HUES64 (cell line): ENCODE measurements around the gene DLGAP3.
A peak's percentile ranks its signal among the peaks of the same experiment; 100 is the strongest.

ENCODE experiments used
- H3K27ac ChIP-seq: 2 replicates; pipeline ENCODE4 v1.7.0; 2013; ENCODE audit warnings: low read depth, low read length, inconsistent platforms
- H3K27me3 ChIP-seq: 2 replicates; pipeline ENCODE4 v1.6.1; 2013; ENCODE audit warnings: mild to moderate bottlenecking, low read length; ENCODE audit not compliant: insufficient read depth
- H3K36me3 ChIP-seq: 2 replicates; pipeline ENCODE4 v1.6.1; 2013; ENCODE audit warnings: mild to moderate bottlenecking, low read length; ENCODE audit not compliant: insufficient read depth
- H3K4me1 ChIP-seq: 2 replicates; pipeline ENCODE4 v1.6.1; 2013; ENCODE audit warnings: mild to moderate bottlenecking, low read length, moderate library complexity; ENCODE audit not compliant: insufficient read depth
- H3K4me3 ChIP-seq: 2 replicates; pipeline ENCODE4 v1.5.1; 2013; ENCODE audit warnings: mild to moderate bottlenecking, low read length, moderate library complexity
- H3K9ac ChIP-seq: 2 replicates; pipeline ENCODE4 v1.6.1; 2013; ENCODE audit warnings: mild to moderate bottlenecking, low read depth, low read length
- H3K9me3 ChIP-seq: 2 replicates; pipeline ENCODE4 v1.6.1; 2013; ENCODE audit warnings: low read depth, low read length; ENCODE audit not compliant: insufficient read depth
- WGBS: fragments of 150-250, 120-280 bp; methylation state at CpG from one replicate; pipeline ENCODE4 v1.1.7; 2013; ENCODE audit warnings: missing lambda C conversion rate; 5-methylcytosine and 5-hydroxymethylcytosine counted together

Gene DLGAP3

DNA sequence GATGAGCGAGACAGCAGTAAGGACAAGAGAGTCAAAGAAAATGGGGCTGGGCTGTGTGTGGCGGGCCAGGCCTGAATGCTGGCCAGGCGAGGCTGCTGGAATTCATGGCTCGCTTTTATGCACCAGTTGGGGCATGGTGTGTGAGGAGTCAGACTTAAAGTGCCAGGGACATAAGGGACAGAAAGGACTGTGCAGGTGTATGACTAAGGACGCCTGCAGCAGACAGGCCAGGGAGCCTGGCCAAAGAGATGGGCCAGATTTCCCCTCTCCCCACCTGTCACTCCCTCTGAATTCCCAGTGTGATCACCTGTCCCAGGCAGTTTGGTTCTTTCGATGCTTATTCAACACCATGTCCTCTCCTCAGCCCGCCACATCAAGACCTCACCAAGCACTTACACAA is 53.0 kb downstream of the DLGAP3 start:
- H3K27ac ChIP-seq: no peak overlapping the region
- 90% methylated on average over 7 of the region's 7 CpGs for WGBS
- peaks cover 2% of the 10 kb centered on the region; the same call in 1 of the 2 replicates for H3K27me3 ChIP-seq
- no peaks in the 10 kb centered on the region for H3K36me3 ChIP-seq
- no peak overlapping the region for H3K9ac ChIP-seq
- no peaks in the 10 kb centered on the region for H3K9me3 ChIP-seq
- H3K4me3 ChIP-seq: no peak overlapping the region
- peaks cover 4% of the 10 kb centered on the region; the same call in 1 of the 2 replicates for H3K4me1 ChIP-seq

- no peaks in the 10 kb centered on the region for H3K36me3 ChIP-seq
- H3K4me3 ChIP-seq: no peak overlapping the region
- WGBS: 91% methylated on average over 4 of the region's 4 CpGs
- peaks cover 3% of the 10 kb centered on the region; the same call in 1 of the 2 replicates for H3K4me1 ChIP-seq
- H3K27ac ChIP-seq: no peak overlapping the region
- no peaks in the 10 kb centered on the region for H3K27me3 ChIP-seq
- no peak overlapping the region for H3K9ac ChIP-seq
- no peaks in the 10 kb centered on the region for H3K9me3 ChIP-seq
These were observed 55.0 kb downstream of the DLGAP3 start for GRCh38 chr1:34874296-34874952.

GRCh38 chr1:34872133-34872503 is 57.3 kb downstream of the DLGAP3 start:
- Histone ChIP-seq H3K4me3 (no peak overlapping the region), H3K36me3 (no peaks in the 10 kb centered on the region), H3K27me3 (peaks cover 5% of the 10 kb centered on the region), H3K4me1 (no peaks in the 10 kb centered on the region), H3K27ac (no peak overlapping the region), H3K9me3 (no peaks in the 10 kb centered on the region), H3K9ac (no peak overlapping the region)
- 92% methylated on average over 4 of the region's 4 CpGs for WGBS

DNA sequence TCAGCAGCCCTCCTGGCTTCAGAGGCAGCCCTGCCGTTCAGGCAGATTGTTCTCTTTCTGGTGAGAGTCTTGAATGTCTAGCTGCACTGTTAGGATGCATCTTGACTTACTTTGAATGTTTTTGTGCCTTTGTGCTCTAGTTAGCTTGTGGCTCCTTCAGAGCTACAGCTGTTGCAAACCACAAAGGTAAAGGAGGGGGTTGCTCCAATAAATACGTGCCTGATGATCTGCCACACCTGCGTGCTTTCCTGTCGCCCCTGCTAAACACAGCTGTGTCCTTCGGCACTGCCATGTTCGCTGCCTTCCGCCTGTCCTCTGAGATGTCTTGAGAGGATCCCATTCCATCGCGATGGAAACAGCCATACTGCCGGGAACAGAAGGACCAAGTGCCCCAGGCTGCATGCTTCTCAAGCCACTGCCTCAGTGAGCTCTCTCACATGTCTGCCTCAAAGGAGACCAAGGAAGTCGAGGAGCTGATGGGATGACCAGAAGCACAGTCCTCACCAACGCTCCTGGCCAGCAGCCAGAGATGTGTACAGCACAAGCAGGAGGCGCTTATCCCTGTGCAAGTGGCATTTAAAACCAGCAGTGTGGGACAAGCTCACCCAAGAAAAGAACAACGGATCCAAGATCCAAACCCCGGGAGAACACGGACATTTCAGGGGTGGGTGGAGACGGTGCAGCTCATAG is 57.9 kb downstream of the DLGAP3 start:
- H3K4me1 ChIP-seq: no peaks in the 10 kb centered on the region
- WGBS: 93% methylated on average over 17 of the region's 17 CpGs
- H3K36me3 ChIP-seq: no peaks in the 10 kb centered on the region
- no peak overlapping the region for H3K9ac ChIP-seq
- no peak overlapping the region for H3K27ac ChIP-seq
- H3K27me3 ChIP-seq: peaks cover 10% of the 10 kb centered on the region
- H3K9me3 ChIP-seq: no peaks in the 10 kb centered on the region
- no peak overlapping the region for H3K4me3 ChIP-seq

GRCh38 chr1:34870395-34870794 is 59.1 kb downstream of the DLGAP3 start:
- Histone ChIP-seq H3K27ac (no peak overlapping the region), H3K4me3 (no peak overlapping the region), H3K9me3 (no peaks in the 10 kb centered on the region), H3K27me3 (peaks cover 22% of the 10 kb centered on the region), H3K9ac (no peak overlapping the region), H3K4me1 (no peaks in the 10 kb centered on the region), H3K36me3 (no peaks in the 10 kb centered on the region)
- WGBS: 81% methylated on average over 1 of the region's 2 CpGs

GRCh38 chr1:34869760-34870159 is 59.7 kb downstream of the DLGAP3 start:
- peaks cover 29% of the 10 kb centered on the region for H3K27me3 ChIP-seq

GRCh38 chr1:34868230-34869049 is 61.0 kb downstream of the DLGAP3 start:
- Histone ChIP-seq H3K36me3 (no peaks in the 10 kb centered on the region), H3K9me3 (no peaks in the 10 kb centered on the region), H3K9ac (no peak overlapping the region), H3K4me1 (no peaks in the 10 kb centered on the region), H3K27me3 (peaks cover 42% of the 10 kb centered on the region), H3K4me3 (no peak overlapping the region), H3K27ac (no peak overlapping the region)
- WGBS: 94% methylated on average over 44 of the region's 44 CpGs

More at GRCh38 chr1:34869760-34870159, 59.7 kb downstream of the DLGAP3 start:
- Histone ChIP-seq H3K27ac (no peak overlapping the region), H3K9me3 (no peaks in the 10 kb centered on the region), H3K4me3 (no peak overlapping the region), H3K9ac (no peak overlapping the region), H3K4me1 (no peaks in the 10 kb centered on the region), H3K36me3 (no peaks in the 10 kb centered on the region)
- WGBS: 97% methylated on average over 4 of the region's 4 CpGs

- Histone ChIP-seq H3K4me1 (no peaks in the 10 kb centered on the region), H3K4me3 (no peak overlapping the region), H3K27ac (no peak overlapping the region), H3K9me3 (no peaks in the 10 kb centered on the region), H3K27me3 (peaks cover 52% of the 10 kb centered on the region), H3K36me3 (no peaks in the 10 kb centered on the region), H3K9ac (no peak overlapping the region)
- 92% methylated on average over 6 of the region's 6 CpGs for WGBS
These were observed 62.0 kb downstream of the DLGAP3 start for GRCh38 chr1:34867415-34867814.

DNA sequence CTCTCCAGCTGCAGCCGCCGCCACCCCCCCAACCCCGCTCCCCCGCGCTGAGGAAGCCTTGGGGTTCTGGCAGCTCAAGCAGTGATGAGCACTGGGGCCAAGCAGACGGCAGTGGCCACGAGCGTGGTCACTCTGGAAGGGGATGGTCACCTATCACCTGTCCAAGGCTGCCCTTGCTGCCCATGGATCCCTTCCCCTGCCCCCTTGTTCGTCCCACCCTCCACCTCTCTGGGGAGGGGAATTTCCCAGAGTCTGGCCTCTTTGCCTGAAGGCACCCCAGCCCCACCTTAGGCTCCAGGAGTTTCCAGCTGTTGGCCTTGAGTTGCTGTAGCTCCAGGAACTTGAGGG is 62.7 kb downstream of the DLGAP3 start:
- 63% methylated on average over 9 of the region's 9 CpGs for WGBS
- H3K9me3 ChIP-seq: no peaks in the 10 kb centered on the region
- peak overlapping the region; percentile 80 for H3K4me3 ChIP-seq
- no peaks in the 10 kb centered on the region for H3K4me1 ChIP-seq
- no peaks in the 10 kb centered on the region for H3K36me3 ChIP-seq
- H3K27ac ChIP-seq: no peak overlapping the region
- 0 out of 2 replicates have a peak overlapping the region, but pooled peaks have one; percentile 88 for H3K9ac ChIP-seq
- H3K27me3 ChIP-seq: peaks cover 59% of the 10 kb centered on the region

GRCh38 chr1:34865981-34866761 is 63.3 kb downstream of the DLGAP3 start:
- Histone ChIP-seq H3K4me1 (no peaks in the 10 kb centered on the region), H3K27ac (no peak overlapping the region), H3K9ac (peak overlapping the region; percentile 88), H3K36me3 (no peaks in the 10 kb centered on the region), H3K27me3 (peaks cover 61% of the 10 kb centered on the region), H3K9me3 (no peaks in the 10 kb centered on the region), H3K4me3 (peak overlapping the region; percentile 80)
- 2% methylated on average over 81 of the region's 81 CpGs for WGBS
